LNCaP clone FGC (cell line): ENCODE measurements around the gene CCNF.

Experiments used
- DNase-seq: peaks from one replicate; pipeline ENCODE4 v3.0.0-alpha.2; 2011; ENCODE audit warnings: low read depth
- H3K4me3 ChIP-seq: 2 replicates; pipeline ENCODE4 v1.5.1; 2011; ENCODE audit warnings: mild to moderate bottlenecking, low read depth, low read length, control low read depth
- TF ChIP-seq, protein P1 (sequence below): IDR thresholded peaks from 2 replicates; pipeline ENCODE4 v1.5.1; 2012; ENCODE audit warnings: mild to moderate bottlenecking; ENCODE audit not compliant: control insufficient read depth, insufficient read depth; ENCODE audit errors: extremely low read depth

Gene CCNF

DNA sequence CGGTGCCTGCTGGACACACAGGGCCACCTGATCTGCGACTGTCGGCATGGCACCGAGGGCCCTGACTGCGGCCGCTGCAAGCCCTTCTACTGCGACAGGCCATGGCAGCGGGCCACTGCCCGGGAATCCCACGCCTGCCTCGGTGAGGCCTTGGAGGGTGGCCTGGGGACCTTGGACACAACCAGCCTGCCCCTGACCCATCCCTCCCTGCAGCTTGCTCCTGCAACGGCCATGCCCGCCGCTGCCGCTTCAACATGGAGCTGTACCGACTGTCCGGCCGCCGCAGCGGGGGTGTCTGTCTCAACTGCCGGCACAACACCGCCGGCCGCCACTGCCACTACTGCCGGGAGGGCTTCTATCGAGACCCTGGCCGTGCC, 43.2 kb downstream of the CCNF start:
- H3K4me3 ChIP-seq = no peak overlapping the region
- TF ChIP-seq, protein P1, sequence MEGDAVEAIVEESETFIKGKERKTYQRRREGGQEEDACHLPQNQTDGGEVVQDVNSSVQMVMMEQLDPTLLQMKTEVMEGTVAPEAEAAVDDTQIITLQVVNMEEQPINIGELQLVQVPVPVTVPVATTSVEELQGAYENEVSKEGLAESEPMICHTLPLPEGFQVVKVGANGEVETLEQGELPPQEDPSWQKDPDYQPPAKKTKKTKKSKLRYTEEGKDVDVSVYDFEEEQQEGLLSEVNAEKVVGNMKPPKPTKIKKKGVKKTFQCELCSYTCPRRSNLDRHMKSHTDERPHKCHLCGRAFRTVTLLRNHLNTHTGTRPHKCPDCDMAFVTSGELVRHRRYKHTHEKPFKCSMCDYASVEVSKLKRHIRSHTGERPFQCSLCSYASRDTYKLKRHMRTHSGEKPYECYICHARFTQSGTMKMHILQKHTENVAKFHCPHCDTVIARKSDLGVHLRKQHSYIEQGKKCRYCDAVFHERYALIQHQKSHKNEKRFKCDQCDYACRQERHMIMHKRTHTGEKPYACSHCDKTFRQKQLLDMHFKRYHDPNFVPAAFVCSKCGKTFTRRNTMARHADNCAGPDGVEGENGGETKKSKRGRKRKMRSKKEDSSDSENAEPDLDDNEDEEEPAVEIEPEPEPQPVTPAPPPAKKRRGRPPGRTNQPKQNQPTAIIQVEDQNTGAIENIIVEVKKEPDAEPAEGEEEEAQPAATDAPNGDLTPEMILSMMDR = no peak
- no peak for DNase-seq

DNA sequence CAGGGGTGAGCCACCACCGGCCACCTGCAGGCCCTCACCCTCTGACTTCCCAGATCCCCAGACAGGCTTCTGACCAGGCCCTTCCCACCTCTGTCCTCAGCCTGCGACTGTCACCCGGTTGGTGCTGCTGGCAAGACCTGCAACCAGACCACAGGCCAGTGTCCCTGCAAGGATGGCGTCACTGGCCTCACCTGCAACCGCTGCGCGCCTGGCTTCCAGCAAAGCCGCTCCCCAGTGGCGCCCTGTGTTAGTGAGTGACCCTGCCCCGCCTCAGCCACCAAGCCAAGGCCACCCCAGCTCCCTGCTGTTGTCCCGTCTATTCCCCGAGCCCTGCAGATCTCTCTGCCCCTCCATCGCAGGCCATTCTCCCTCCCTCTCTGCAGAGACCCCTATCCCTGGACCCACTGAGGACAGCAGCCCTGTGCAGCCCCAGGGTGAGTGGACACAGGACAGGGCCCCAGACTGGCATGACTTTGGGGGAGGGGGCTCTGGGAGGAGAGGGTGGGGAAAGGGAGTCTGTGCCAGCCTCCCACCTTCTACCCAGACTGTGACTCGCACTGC, 43.7 kb downstream of the CCNF start:
- DNase-seq = no peak
- 0 out of 2 replicates have a peak overlapping the region, but pooled peaks have one; percentile 31 for H3K4me3 ChIP-seq
- TF ChIP-seq, protein P1 = no peak

DNA sequence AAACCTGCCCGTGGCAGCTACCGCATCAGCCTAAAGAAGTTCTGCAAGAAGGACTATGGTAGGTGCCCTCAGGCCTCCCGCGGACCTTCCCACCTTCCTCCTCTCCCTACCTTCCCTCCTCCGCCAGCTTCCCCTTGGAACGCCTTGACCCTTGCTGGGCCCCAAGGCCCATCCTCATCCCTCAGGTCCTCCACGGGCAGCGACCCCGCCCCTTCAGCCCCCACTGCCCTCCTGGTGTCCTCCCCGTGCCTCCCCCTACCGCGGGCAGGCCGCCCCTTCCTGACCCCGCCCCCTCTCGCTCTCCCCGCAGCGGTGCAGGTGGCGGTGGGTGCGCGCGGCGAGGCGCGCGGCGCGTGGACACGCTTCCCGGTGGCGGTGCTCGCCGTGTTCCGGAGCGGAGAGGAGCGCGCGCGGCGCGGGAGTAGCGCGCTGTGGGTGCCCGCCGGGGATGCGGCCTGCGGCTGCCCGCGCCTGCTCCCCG, 44.2 kb downstream of the CCNF start:
- DNase-seq = no peak
- H3K4me3 ChIP-seq = peak overlapping the region; percentile 31; the same call in 1 of the 2 replicates
- TF ChIP-seq, protein P1 = no peak

DNA sequence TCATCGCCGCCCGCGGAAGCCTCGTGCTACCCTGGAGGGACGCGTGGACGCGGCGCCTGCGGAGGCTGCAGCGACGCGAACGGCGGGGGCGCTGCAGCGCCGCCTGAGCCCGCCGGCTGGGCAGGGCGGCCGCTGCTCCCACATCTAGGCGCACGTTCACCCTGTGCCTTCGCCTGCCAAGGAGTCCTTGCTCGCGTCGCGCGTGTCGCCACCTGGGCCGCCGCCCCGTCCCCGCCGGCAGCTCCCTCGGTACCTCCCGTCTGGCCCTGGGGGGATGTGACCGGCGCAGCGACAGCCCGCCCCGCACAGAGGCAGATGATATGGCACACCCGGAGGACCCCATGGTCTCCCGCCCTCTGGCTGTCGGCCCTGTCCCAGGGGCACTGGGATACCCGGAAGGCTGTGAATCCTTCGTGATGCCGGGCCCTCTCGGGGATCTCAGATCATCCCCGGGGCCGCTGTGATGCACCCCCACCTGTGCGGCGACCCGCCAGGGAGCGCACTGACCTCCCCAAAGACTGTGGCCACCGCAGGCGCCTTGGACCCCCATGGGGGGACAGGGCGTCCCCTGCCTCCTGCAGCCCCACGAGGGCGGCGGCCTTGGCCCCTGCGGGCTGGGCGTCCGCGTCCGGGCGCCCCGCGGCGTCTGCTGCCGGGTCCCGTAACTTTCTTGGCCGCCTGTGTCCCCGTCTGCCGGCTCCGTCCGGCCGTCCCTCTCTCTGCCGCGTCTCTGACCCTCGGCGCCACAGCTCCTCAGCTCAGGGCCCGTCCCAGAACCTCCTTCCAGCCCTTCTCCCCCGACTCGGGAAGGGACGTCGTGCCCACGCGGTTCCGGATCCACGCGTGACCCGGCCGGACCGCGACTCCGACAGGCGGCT, 45.0 kb downstream of the CCNF start:
- TF ChIP-seq, protein P1 = peak; percentile 74
- H3K4me3 ChIP-seq = peak overlapping the region; percentile 79
- DNase-seq = no peak

DNA sequence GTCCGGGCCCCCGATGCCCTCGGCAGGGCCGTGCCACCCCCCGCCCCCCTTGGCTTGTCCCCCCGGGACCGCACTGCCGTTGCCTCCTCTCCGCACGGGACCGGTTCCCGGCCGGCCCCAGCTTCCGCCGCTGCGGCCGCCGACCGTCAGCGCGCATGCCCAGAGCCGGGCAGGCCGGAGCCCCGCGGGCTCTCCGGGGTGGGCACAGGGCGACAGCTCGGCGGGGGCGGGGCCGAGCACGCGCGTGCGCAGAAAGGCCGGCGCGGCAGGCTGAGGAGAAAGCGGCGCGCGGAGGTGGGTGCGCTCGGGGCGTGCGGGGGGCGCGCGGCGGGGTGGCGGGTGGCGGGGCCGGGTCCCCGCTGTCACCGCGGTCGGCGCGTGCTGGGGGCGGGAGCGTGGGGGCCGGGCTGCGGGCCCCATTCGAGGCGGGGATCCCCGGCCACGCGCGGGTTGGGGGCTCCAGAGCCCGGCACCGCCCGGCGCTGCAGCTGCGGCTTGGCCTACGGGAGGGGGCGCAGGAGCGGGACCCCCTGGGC, 45.7 kb downstream of the CCNF start, which contains the start of gene TBC1D24:
TBC1D24 (plus strand) TSS at position 251 of the 536 bp plus-strand sequence. CDS start 21,022 bp downstream, outside the sequence.
- TF ChIP-seq, protein P1 = no peak
- no peak for DNase-seq
- H3K4me3 ChIP-seq = peak within 1 kb of the TSS; percentile 79

DNA sequence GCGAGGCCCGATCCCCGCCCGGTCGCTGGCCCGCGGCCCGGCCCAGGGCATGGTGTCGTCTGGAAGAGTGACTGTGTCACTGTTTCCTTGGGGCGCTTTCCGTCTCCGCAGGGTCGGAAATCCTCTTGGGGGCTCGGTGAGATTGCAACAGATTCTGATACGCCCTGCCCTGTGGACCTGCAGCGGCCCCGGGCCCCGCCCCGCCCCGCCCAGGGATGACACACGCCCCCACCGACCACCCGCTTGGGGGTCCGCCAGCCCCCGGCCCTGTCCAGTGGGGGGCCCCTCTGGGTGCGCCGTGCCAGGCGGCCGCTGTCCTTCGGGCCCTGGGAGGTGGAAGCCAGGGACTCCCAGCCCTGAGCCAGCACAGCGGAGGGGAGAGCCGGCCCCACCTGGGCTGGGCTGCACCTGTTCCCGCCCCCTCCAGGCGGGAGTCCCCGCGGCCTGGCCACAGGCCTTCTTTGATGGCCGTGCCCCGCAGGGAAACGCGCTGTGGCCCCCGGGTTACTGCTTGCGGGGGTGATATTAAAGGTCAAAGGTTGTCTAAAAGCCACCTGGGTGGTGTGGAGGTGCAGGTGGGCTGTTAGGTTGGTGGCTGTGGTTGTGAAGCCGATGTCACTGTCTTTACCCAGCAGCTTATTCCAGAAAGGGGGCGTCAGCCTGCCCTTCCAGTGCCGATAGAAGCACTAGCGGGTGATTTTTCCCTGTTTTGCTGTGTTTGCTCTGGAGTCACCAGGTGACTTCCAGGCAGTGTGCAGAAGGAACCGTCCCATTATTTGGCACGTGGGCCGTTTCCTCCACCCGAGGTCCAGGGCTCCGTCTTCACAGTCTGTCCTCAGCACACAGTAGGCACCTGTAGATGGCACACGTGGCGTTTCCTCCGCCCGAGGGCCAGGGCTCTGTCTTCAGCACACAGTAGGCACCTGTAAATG, 46.4 kb downstream of the CCNF start:
- no peak for DNase-seq
- H3K4me3 ChIP-seq = peak overlapping the region; percentile 63
- TF ChIP-seq, protein P1 = no peak
